SK-N-MC (cell line): Measurements from ENCODE around the gene LEFTY2.

ENCODE experiments used
- EZH2 ChIP-seq: fragments of 200-600 bp; sonication (generic); IDR thresholded peaks from one replicate; pipeline ENCODE4 v1.6.1; 2017; ENCODE audit warnings: antibody characterized with exemption
- POLR2AphosphoS5 ChIP-seq: IDR thresholded peaks from 2 replicates; pipeline ENCODE4 v1.6.1; 2012; ENCODE audit warnings: mild to moderate bottlenecking, low read depth, low read length, borderline replicate concordance

DNA sequence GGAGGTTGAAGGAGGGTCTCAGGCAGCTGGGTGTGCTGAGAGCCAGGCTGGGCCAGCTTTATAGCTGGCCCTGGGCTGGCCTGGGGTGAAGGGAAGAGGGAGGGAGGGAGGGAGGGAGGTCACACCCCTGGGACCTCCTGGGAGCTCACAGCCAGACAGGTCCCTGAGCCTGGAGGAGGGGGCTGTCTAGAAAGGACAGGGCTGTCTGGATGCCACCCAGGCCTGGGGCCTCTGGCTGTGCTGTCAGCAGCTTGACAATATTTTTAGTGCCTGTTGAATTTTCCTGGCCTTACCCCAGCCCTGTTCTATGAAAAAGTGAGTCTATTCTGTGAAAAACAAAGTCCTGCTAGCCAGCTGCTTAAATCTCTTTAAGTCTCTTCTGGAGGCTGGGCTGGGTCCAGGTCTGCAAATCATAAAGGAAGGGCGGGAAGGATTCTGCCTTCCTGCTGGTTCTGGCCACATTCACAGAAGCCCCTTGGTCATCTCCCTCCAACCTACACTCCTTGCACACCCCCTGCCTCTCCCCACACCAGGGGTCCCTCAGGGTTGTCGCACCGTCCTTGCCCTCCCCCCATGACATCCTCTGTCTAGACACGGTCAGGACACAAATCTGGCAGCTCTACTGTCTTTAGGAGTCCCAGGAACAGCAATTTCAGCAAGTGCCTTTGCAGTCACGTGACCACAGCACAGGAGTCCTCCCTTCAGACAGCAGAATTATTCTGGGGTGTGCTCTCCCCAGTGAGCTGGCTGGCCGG, at the start of gene LEFTY2:
- no peak for TF ChIP-seq POLR2AphosphoS5
- TF ChIP-seq EZH2 = no peak
